ENCODE data around the gene PNP.

DNA sequence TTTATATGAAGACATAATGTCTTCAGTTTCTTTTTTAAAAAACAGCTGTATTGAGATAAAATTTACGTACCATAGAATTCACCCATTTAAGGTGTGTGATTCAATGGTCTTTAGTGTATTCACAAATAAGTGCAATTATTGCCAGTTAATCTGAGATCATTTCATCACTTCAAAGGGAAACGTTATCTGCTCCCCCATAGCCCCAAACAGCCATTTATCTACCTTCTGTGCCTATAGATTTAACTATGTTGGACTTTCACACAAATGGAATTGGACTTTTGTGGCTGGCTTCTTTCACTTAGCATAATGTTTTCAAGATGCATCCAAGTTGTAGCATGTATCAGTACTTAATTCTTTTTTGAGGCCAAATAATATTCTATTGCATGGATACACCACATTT lies 9.7 kb downstream of the PNP start:
- TF ChIP-seq, protein P1, sequence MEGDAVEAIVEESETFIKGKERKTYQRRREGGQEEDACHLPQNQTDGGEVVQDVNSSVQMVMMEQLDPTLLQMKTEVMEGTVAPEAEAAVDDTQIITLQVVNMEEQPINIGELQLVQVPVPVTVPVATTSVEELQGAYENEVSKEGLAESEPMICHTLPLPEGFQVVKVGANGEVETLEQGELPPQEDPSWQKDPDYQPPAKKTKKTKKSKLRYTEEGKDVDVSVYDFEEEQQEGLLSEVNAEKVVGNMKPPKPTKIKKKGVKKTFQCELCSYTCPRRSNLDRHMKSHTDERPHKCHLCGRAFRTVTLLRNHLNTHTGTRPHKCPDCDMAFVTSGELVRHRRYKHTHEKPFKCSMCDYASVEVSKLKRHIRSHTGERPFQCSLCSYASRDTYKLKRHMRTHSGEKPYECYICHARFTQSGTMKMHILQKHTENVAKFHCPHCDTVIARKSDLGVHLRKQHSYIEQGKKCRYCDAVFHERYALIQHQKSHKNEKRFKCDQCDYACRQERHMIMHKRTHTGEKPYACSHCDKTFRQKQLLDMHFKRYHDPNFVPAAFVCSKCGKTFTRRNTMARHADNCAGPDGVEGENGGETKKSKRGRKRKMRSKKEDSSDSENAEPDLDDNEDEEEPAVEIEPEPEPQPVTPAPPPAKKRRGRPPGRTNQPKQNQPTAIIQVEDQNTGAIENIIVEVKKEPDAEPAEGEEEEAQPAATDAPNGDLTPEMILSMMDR (IDR thresholded peaks at IDR 0.05; ENCODE audit: low read depth, low read length): no peak
- no peak for TF ChIP-seq EZH2phosphoT487 (IDR thresholded peaks at IDR 0.05; ENCODE audit: low read depth)

All from OCI-LY3 (cell line).